Pancreas (tissue), 10 donors: Measurements from ENCODE around the gene KBTBD12. TPM values are rescaled to one million over a fixed set of nuclear protein-coding genes. Genes with fewer than 3 reads are reported as not detected.
"Not testable (repeated sequence)": the region's sequence is repeated elsewhere in the genome, so short reads cannot be mapped to it uniquely, and the experiment has no call there.

ENCODE experiments used
- ATAC-seq, 4 donors: fragments of 200-7000 bp; cut with Tn5 transposase; one replicate each; pipeline versions ENCODE4 v1.8.0 to v1.9.1; 2020; ENCODE audit warnings: mild to moderate bottlenecking in 4 of 4, moderate library complexity in 4 of 4
- DNase-seq, 6 donors: peaks; one replicate each; pipeline ENCODE4 v3.0.0-alpha.2; 2020
- FAIRE-seq: peaks from 2 replicates; lab custom pipeline; 2012; peaks lifted over from hg19 to GRCh38; lab: Jason Lieb, UNC
- H3K27ac ChIP-seq, 4 donors: fragments of 200-600 bp; sonication (generic); 1 replicate in 3 of 4; 2 replicates in 1 of 4; pipeline versions ENCODE4 v1.5.0 to v1.8.0; 2020
- H3K27me3 ChIP-seq, 4 donors: fragments of 200-600 bp; one replicate each; pipeline ENCODE4 v1.8.0; 2021
- H3K36me3 ChIP-seq, 3 donors: fragments of 200-600 bp; sonication (generic) in 1 of 3; one replicate each; pipeline versions ENCODE4 v1.5.0 to v1.8.0; 2020 to 2021
- H3K4me1 ChIP-seq, 3 donors: fragments of 200-600 bp; one replicate each; pipeline ENCODE4 v1.8.0; 2021
- H3K4me3 ChIP-seq, 4 donors: fragments of 200-600 bp; sonication (generic) in 2 of 4; one replicate each; pipeline versions ENCODE4 v1.5.0 to v1.8.0; 2020 to 2021
- H3K9me3 ChIP-seq, 4 donors: fragments of 200-600 bp; one replicate each; pipeline ENCODE4 v1.8.0; 2021
- WGBS, 2 donors: extraction: QIAGEN DNeasy Blood & Tissue Kit; methylation state at CpG; one replicate each; pipeline ENCODE4 v1.1.7; 2013; 5-methylcytosine and 5-hydroxymethylcytosine counted together
- intact Hi-C, 3 donors: fragments of 100-400 bp; cut with DNase I; formaldehyde crosslinking; loops; one replicate each; pipeline versions ENCODE4 v1.11.1 to v1.14.2; 2022
- polyA plus RNA-seq, 2 donors: library from polyadenylated mRNA; stranded (reverse); fragments of 200-250 nt; gene quantifications; one replicate each; pipeline ENCODE4 v1.2.3, GENCODE V29; 2013
- total RNA-seq, 6 donors: library from RNA; stranded (reverse); fragmentation: NEBNext Ultra II Directional in 4 of 6; extraction: Animal tissue kit (Norgen Biotek cat#: 25700) in 4 of 6; gene quantifications; one replicate each; pipeline versions ENCODE4 v1.2.1 to v1.2.4, GENCODE V29; 2021 to 2023
- TF ChIP-seq, protein P1 (sequence below), 4 donors: fragments of 200-600 bp; sonication (generic) in 3 of 4; IDR thresholded peaks; one replicate each; pipeline versions ENCODE4 v1.5.0 to v1.8.0; 2021; ENCODE audit warnings: antibody characterized with exemption in 4 of 4
- donor health status: healthy with polysubstance abuse.
- donor health status: DM: no; HTN: no; CAD: no; lungs with moderate emphysema.
- donor health status: DM: no; HTN: no; CAD: no.
- donor health status: control.
- donor health status: control.
- donor health status: Bipolar disorder and iron deficiency.
- donor health status: DM: yes; HTN: yes; CAD: no.
- donor health status: DM: no; HTN: no; CAD: no.
- donor health status: DM: no; HTN: no; CAD: no.
- donor health status: DM: yes; HTN: yes; CAD: no.

KBTBD12 gene
- total and polyA plus RNA-seq, 8 donors, result 0.68 to 3.7 (median 1.6) TPM

DNA sequence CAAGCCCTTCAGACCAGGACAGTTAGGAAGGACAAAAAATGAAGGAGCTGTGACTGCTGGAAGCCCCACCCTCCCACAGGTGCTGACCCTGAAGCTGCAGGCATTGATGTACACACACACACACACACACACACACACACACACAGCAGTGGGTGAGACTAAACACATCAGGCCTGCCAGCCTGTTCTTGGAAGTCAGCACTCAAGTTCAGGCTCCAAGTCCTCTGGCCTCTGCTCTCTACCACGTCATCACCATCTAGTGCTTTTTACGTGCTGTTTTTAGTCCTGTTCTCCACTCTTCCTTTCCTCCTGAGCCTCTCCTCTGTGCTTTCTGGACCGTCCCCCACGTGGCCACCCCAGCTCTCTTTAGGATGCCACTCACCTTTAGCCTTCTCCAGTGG lies 5.4 kb upstream of the KBTBD12 start:
- Histone ChIP-seq H3K27ac (no peak overlapping the region), H3K9me3 (no peaks in the 10 kb centered on the region), H3K27me3 (no peaks in the 10 kb centered on the region), H3K4me1 (peaks cover 0 to 2% (median 0%) of the 10 kb centered on the region in 3 donors), H3K4me3 (no peak overlapping the region), H3K36me3 (no peaks in the 10 kb centered on the region)
- ATAC-seq (no peak), DNase-seq (no peak), FAIRE-seq (no peak)
- TF ChIP-seq, protein P1, sequence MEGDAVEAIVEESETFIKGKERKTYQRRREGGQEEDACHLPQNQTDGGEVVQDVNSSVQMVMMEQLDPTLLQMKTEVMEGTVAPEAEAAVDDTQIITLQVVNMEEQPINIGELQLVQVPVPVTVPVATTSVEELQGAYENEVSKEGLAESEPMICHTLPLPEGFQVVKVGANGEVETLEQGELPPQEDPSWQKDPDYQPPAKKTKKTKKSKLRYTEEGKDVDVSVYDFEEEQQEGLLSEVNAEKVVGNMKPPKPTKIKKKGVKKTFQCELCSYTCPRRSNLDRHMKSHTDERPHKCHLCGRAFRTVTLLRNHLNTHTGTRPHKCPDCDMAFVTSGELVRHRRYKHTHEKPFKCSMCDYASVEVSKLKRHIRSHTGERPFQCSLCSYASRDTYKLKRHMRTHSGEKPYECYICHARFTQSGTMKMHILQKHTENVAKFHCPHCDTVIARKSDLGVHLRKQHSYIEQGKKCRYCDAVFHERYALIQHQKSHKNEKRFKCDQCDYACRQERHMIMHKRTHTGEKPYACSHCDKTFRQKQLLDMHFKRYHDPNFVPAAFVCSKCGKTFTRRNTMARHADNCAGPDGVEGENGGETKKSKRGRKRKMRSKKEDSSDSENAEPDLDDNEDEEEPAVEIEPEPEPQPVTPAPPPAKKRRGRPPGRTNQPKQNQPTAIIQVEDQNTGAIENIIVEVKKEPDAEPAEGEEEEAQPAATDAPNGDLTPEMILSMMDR (IDR thresholded peaks at IDR 0.05), result no peak
- 75 to 77% methylated on average over 4 of the region's 4 CpGs for WGBS, 2 donors
- intact Hi-C loops, result no loop called here

GRCh38 chr3:127911421-127911931 lies 3.6 kb upstream of the KBTBD12 start:
- ATAC-seq, result peak in 2 of 4 donors; percentile 17 to 27
- Histone ChIP-seq H3K4me3 (no peak overlapping the region), H3K4me1 (peaks cover 0 to 3% (median 0%) of the 10 kb centered on the region in 3 donors), H3K27me3 (no peaks in the 10 kb centered on the region), H3K9me3 (no peaks in the 10 kb centered on the region), H3K36me3 (no peaks in the 10 kb centered on the region), H3K27ac (no peak overlapping the region)
- intact Hi-C loops, result no loop called here
- TF ChIP-seq, protein P1 (IDR thresholded peaks at IDR 0.05), result no peak
- no peak for FAIRE-seq
- DNase-seq, result no peak
- WGBS, 2 donors, result 46 to 56% methylated on average over 8 of the region's 8 CpGs

DNA sequence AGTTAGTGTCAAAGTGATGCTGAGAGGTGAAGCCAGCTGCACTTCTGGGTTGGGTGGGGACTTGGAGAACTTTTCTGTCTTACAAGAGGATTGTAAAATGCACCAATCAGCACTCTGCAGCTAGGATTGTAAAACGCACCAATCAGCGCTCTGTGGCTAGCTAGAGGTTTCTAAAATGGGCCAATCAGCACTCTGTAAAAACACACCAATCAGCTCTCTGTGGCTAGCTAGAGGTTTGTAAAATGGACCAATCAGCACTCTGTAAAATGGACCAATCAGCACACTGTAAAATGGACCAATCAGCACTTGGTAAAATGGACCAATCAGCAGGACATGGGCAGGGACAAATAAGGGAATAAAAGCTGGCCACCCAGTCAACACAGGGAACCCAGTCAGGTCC lies 1.2 kb upstream of the KBTBD12 start:
- FAIRE-seq, intact Hi-C loops, H3K27me3 ChIP-seq, DNase-seq, H3K27ac ChIP-seq, ATAC-seq, H3K9me3 ChIP-seq, H3K4me1 ChIP-seq, H3K4me3 ChIP-seq, H3K36me3 ChIP-seq: not testable (repeated sequence)
- WGBS, 2 donors, result 86 to 93% methylated on average over 2 of the region's 2 CpGs

DNA sequence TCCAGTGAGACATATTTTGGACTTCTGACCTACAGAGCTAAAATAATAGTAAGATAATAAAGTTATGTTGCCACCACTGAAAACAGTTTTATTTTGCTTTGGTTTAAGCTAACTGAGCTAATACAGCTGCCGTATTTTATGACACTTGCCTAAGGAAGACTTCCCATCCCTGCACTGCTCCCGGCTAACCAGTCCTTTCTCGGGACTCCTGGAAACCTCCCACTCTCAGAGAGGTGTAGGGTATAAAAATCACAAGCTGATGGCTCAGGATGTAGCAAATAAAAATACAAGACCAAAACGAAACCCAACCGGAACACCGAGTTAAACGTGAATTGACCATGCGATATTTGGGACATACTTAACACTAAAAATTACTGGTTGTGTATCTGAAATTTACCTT lies 448 bp upstream of the KBTBD12 start:
- ATAC-seq, result peak; percentile 7 to 18 (median 13)
- H3K4me3 ChIP-seq, result peak overlapping the region; percentile 13 to 52 (median 34)
- TF ChIP-seq, protein P1 (IDR thresholded peaks at IDR 0.05), result no peak
- no peak for DNase-seq
- no peak for FAIRE-seq
- no peaks in the 10 kb centered on the region for H3K9me3 ChIP-seq
- H3K27me3 ChIP-seq, result no peaks in the 10 kb centered on the region
- WGBS, 2 donors, result 51 to 70% methylated on average over 8 of the region's 8 CpGs
- H3K4me1 ChIP-seq, result peaks cover 0 to 3% (median 0%) of the 10 kb centered on the region in 3 donors
- no peaks in the 10 kb centered on the region for H3K36me3 ChIP-seq
- intact Hi-C loops, result no loop called here
- peak overlapping the region in 2 of 4 donors; percentile 51 to 62 for H3K27ac ChIP-seq

DNA sequence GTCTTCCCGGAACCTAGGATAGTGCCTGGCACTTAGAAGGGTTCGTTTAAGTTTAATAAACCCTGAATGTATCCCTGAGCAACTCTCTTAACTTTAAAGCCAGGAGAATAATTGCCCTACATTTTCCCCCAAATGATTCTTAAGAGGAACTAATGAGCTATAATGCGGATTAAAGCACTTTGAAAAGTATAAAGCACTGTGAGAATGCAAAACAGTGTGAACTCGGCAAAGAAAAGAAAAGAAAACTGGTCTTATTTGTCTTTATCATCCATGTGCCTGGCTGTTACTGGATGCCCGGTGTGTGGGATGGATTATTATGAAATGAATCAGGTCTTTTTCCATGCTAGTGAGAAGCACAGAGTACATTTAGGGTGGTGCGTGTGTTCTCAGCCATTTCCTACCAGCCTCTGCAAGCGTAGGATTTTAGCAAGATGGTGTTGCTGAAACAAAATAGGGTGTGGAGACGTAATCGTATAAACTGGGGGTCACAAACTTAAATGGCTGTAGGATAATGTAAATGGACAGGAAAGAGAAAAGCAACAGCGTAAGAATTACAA lies 983 bp downstream of the KBTBD12 start:
- Histone ChIP-seq H3K27me3 (no peaks in the 10 kb centered on the region), H3K4me3 (peak overlapping the region in 3 of 4 donors; percentile 24 to 52 (median 45)), H3K4me1 (peaks cover 0 to 3% (median 3%) of the 10 kb centered on the region in 3 donors), H3K9me3 (no peaks in the 10 kb centered on the region), H3K27ac (peak overlapping the region in 2 of 4 donors; percentile 51 to 62), H3K36me3 (no peaks in the 10 kb centered on the region)
- DNase-seq, result no peak
- 60 to 83% methylated on average over 10 of the region's 10 CpGs for WGBS, 2 donors
- FAIRE-seq, result no peak
- intact Hi-C loops, result no loop called here
- peak in 3 of 4 donors; percentile 18 to 27 (median 24) for ATAC-seq
- TF ChIP-seq, protein P1 (IDR thresholded peaks at IDR 0.05), result no peak
